Activated B cell treated with CpG ODN at 0.5 μM for 24 hours (primary cell): ENCODE data around the gene MRPL14. TPM values are rescaled to one million over a fixed set of nuclear protein-coding genes. Genes with fewer than 3 reads are reported as not detected.

Source experiments
- ATAC-seq: fragments of 200-7000 bp; cut with Tn5 transposase; one replicate; pipeline ENCODE4 v1.10.0; 2021; ENCODE audit warnings: low read depth, mild to moderate bottlenecking, moderate library complexity
- CTCF ChIA-PET: fragments of 350-600 bp; sonication (Branson Sonifier 250); formaldehyde crosslinking; loops from one replicate; lab custom pipeline; 2021; ENCODE audit warnings: antibody characterized with exemption; lab: Charles Lee
- POLR2A ChIA-PET: fragments of 350-600 bp; sonication (Branson Sonifier 250); formaldehyde crosslinking; loops from one replicate; lab custom pipeline; 2021; ENCODE audit warnings: antibody characterized with exemption; lab: Charles Lee
- DNase-seq: peaks from one replicate; pipeline ENCODE4 v3.0.0; 2022
- H3K27ac Mint-ChIP-seq: one replicate; pipeline ENCODE4 v1.8.0; 2020; ENCODE audit warnings: mixed read lengths
- H3K27me3 Mint-ChIP-seq: one replicate; pipeline ENCODE4 v1.8.0; 2021; ENCODE audit warnings: mixed read lengths
- H3K36me3 Mint-ChIP-seq: one replicate; pipeline ENCODE4 v1.8.0; 2021; ENCODE audit warnings: low read depth, mixed read lengths
- H3K4me1 Mint-ChIP-seq: one replicate; pipeline ENCODE4 v1.8.0; 2021; ENCODE audit warnings: mixed read lengths
- H3K4me3 Mint-ChIP-seq: one replicate; pipeline ENCODE4 v1.8.0; 2020; ENCODE audit warnings: mild to moderate bottlenecking, mixed read lengths
- H3K9me3 Mint-ChIP-seq: one replicate; pipeline ENCODE4 v1.8.0; 2020; ENCODE audit warnings: mixed read lengths
- CTCF ChIP-seq: fragments of 200-600 bp; IDR thresholded peaks from one replicate; pipeline ENCODE4 v1.8.0; 2022; ENCODE audit warnings: antibody characterized with exemption, mild to moderate bottlenecking
- intact Hi-C: fragments of 100-400 bp; cut with micrococcal nuclease; formaldehyde crosslinking; loops from one replicate; pipeline ENCODE4 v1.15.1; 2024
- total RNA-seq: library from RNA; stranded (reverse); gene quantifications from 2 replicates; pipeline ENCODE4 v1.2.3, GENCODE V29; 2022

MRPL14 gene
- total RNA-seq, 1 donor from 2014 or later: 45.5 TPM

DNA sequence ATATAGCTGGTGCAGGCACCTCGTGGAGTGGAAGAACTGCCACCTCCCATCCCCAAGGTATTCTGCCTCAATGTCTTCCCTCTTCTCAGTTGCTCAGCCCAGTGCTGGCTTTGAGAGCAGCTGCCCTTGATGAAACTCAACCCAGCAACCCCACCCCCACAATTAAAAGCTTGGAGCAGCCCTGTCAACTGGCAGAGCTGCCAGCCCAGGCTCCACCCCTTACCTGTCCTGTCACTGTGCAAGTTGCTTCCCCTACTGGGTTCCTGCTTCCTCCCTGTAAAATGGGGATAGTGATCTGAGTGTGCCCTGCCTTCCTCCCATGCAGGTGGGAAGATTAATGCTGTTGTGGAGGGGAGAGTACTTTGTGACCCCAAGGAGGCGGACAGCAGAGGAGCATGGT lies 4.6 kb upstream of the MRPL14 start:
- ATAC-seq: no peak
- TF ChIP-seq CTCF: no peak
- POLR2A ChIA-PET: no interaction called here
- Mint-ChIP-seq H3K27me3 (no peaks in the 10 kb centered on the region), H3K4me1 (peaks cover 15% of the 10 kb centered on the region), H3K9me3 (no peaks in the 10 kb centered on the region), H3K27ac (no peak overlapping the region), H3K36me3 (peaks cover 17% of the 10 kb centered on the region), H3K4me3 (no peak overlapping the region)
- CTCF ChIA-PET: interaction anchor here (1.0 to 1.5 kb wide), 2 partner anchors 19 to 34 kb away, joined by 3 read pairs; no protein-coding TSS in a partner anchor
- intact Hi-C loops: no loop called here
- DNase-seq: no peak

- H3K27me3 Mint-ChIP-seq: no peaks in the 10 kb centered on the region
- H3K27ac Mint-ChIP-seq: no peak overlapping the region
- ChIA-PET POLR2A (interaction anchor here (0.6 to 0.7 kb wide), 2 partner anchors 116 to 1560 kb away, joined by 3 read pairs; no protein-coding TSS in a partner anchor), CTCF (no interaction called here)
- H3K4me1 Mint-ChIP-seq: peaks cover 32% of the 10 kb centered on the region
- DNase-seq: no peak
- H3K4me3 Mint-ChIP-seq: no peak overlapping the region
- H3K9me3 Mint-ChIP-seq: no peaks in the 10 kb centered on the region
- no peak for TF ChIP-seq CTCF
- H3K36me3 Mint-ChIP-seq: peaks cover 13% of the 10 kb centered on the region
- intact Hi-C loops: loop anchor here (5.0 kb wide), 1 partner anchor 92 kb away; the partner anchor contains the start of gene SLC29A1
- ATAC-seq: no peak
Observed at GRCh38 chr6:44129841-44130322, 2.6 kb upstream of the MRPL14 start.

DNA sequence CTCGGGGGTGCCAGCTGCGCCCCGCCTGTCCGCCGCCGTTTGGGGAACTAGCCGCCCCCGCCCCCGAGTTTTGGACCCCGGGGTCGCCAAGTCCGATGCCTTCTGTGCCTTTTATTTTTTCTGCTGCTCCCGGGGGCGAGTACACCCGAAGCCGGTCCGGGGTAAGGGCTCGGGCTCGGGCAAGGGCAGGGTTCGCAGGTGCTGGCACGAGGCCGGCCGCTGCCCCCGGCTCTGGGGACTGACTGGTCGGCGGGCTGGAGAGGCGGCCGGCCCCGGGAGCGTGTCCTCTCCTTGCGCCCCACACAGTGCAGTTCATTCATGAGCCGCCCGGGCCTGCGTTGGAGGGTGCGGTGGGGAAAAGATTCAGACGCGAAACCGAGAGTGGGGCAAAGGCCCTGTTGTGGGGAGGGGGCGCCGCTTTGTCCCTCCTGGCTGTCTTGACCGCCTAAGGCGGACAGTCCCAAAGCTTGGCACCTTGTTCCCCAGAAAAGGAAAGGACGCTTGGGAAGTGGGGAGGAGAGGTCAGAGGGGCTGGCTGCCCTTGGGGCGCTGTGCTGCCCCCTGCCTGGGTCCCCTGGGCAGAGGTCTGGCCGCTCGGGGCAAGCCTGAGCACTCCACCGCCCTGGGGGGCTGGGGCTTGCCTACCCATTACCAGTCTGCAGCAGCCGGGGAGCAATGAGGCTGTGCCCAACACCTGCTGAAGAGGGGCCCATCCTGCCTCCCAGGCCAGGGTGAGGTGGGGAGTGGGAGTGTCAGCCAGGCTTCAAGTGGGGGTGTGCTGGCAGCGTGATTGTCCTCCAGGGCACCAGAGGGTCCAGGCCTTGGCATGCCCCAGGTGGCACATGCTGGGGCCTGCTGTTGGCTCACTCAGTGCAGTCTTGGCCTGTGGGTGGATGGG lies 1.0 kb upstream of the MRPL14 start:
- Mint-ChIP-seq H3K9me3 (no peaks in the 10 kb centered on the region), H3K4me1 (peaks cover 44% of the 10 kb centered on the region), H3K27me3 (no peaks in the 10 kb centered on the region), H3K27ac (no peak overlapping the region), H3K36me3 (peaks cover 13% of the 10 kb centered on the region), H3K4me3 (peak overlapping the region; percentile 83)
- ChIA-PET CTCF (no interaction called here), POLR2A (interaction anchor here (0.6 to 1.4 kb wide), 13 partner anchors 10 to 553 kb away, joined by 3 to 11 read pairs (median 4); partner anchors contain the start of genes CDC5L, GTPBP2, HSP90AB1 and POLH)
- intact Hi-C loops: loop anchor here (5.0 kb wide), 1 partner anchor 94 kb away; the partner anchor contains the start of gene SLC29A1
- DNase-seq (peak; percentile 34), ATAC-seq (peak; percentile 9)
- no peak for TF ChIP-seq CTCF

DNA sequence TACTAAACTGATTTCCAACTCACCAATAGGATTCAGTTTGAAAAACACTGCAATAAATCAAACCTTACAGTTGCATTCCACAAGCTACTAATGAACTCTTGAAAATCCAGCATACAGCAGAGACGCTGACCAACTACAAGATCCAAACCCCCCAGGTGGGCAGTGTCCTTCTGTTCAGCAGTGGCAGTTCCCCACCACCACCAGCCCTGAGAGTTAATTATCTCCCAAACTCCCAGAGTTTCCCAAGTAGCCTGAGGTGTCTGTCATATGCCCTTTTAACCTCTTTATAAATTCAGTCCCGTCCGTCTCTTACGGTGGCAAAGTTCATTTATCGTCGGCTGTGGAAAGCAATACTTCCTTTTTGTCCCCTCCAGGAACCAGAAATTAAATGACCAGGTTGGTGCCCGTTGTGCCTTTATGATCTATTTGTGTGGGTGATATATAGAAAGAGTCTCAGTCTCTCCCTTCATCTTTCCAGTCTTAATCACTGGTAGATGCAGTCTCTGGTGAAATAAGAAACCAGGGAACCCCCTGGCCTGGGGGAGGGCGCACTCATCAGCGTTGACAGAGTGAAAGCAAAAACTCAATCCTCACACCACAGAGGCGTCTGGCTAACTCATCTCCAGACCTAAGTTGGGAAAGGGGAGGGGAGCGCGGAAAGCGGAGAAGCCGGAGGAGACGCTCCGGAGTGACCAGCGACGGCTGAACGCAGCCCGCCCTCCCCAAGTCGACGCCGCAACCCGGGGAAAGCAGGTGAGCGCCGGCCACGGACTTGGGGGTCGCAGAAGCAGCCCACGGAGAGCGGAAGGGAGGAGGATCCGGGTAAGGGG lies 717 bp downstream of the MRPL14 start:
- Mint-ChIP-seq H3K9me3 (no peaks in the 10 kb centered on the region), H3K36me3 (peaks cover 11% of the 10 kb centered on the region), H3K4me3 (peak overlapping the region; percentile 93), H3K27me3 (no peaks in the 10 kb centered on the region), H3K4me1 (peaks cover 53% of the 10 kb centered on the region), H3K27ac (peak overlapping the region; percentile 95)
- CTCF ChIA-PET: no interaction called here
- no peak for TF ChIP-seq CTCF
- DNase-seq (peak; percentile 43), ATAC-seq (peak; percentile 45)
- intact Hi-C loops: loop anchor here (1.0 to 5.0 kb wide), 8 partner anchors 24 to 498 kb away; partner anchors contain the start of genes AARS2, GTPBP2, HSP90AB1 and NFKBIE
- POLR2A ChIA-PET: interaction anchor here (0.9 to 1.4 kb wide), 8 partner anchors 8 to 551 kb away, joined by 3 to 11 read pairs (median 3); partner anchors contain the start of genes GTPBP2, HSP90AB1, POLH and VEGFA
